B cell (primary cell): ENCODE data around the gene ZNF331.

Source experiments
- CTCF ChIP-seq: fragments of 200-600 bp; IDR thresholded peaks from one replicate; pipeline ENCODE4 v1.8.0; 2022; ENCODE audit warnings: antibody characterized with exemption, mild to moderate bottlenecking
- EZH2 ChIP-seq: IDR thresholded peaks from 2 replicates; pipeline ENCODE4 v1.6.1; 2012; ENCODE audit warnings: borderline replicate concordance, low read depth, mild to moderate bottlenecking, moderate library complexity, low read length; ENCODE audit not compliant: insufficient read depth, poor library complexity, severe bottlenecking

- TF ChIP-seq CTCF (no peak), EZH2 (no peak)
Measured at GRCh38 chr19:53571339-53571738, 33.4 kb downstream of the ZNF331 start.
